Subcutaneous preadipocyte (primary cell): ENCODE data around the gene NOXO1. TPM values are rescaled to one million over a fixed set of nuclear protein-coding genes. Genes with fewer than 3 reads are reported as not detected.

Experiments
- small RNA-seq: library from RNA; depleted of rRNA; stranded (forward); fragments of <200 nt; gene quantifications from one replicate; pipeline ENCODE3, GENCODE V24; 2012
- total RNA-seq: library from RNA; depleted of rRNA; stranded (reverse); fragments of >200 nt; gene quantifications from 2 replicates; pipeline ENCODE4 v1.2.3, GENCODE V29; 2012

Gene NOXO1, protein sequence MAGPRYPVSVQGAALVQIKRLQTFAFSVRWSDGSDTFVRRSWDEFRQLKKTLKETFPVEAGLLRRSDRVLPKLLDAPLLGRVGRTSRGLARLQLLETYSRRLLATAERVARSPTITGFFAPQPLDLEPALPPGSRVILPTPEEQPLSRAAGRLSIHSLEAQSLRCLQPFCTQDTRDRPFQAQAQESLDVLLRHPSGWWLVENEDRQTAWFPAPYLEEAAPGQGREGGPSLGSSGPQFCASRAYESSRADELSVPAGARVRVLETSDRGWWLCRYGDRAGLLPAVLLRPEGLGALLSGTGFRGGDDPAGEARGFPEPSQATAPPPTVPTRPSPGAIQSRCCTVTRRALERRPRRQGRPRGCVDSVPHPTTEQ
- 0.39 TPM in 1 of 2 replicates, not detected in the other for total RNA-seq

DNA sequence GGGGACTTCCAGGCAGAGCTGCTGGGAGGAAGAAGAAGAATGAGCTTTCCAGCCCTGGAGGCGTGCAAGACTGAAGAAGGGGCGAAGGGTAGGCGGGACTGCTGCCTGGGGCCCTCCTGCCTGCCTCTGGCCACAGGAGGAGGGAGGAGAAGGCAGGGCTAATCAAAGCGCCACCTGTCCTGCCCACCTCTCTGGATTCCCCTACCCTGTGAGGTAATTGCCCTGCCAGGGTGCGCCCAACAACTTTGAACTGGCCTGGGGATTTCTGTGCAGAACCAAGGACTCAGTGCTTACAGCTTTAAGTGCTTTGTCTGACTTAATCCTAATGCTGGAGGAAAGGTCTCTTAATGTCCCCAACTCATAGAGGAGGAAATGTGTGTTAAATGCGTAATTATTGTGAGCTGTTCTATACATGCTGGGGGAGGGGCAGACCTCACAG, at the start of gene NOXO1:
Gene NOXO1 (minus strand): TSS at position 72 of the 439 bp plus-strand sequence. CDS start 290 bp downstream, outside the sequence.

DNA sequence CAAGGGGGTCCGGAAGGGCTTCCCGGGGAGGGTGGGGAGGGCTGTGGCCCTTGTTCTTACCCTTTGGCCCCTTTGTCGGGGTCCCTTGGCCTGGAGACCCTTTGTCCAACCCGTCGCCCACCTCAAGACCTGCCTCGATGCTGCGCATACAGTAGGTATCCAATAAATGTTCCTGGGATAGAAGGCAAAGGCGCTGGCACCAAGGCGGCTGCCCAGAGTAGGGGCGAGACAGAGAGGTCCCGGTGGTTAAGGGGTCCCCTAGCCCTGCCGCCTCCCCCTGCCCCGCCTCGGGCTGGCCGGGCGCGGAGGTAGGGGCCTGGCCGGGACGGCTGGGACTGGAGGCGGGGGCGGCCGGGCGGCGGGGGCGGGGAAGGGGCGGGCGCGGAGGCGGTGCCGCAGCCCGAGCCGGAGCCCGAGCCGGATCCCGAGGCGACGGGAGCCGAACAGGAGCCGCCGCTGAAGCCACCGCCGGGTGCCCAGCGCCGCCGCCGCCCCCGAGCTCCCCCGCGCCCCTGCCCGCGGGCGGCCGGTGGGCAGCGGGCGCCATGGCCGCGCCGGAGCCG, 45.3 kb upstream of the NOXO1 start, which contains the start of gene NHERF2:
Gene NHERF2 (plus strand): TSS at position 442 of the 563 bp plus-strand sequence. CDS start 104 bp downstream, at position 546.

DNA sequence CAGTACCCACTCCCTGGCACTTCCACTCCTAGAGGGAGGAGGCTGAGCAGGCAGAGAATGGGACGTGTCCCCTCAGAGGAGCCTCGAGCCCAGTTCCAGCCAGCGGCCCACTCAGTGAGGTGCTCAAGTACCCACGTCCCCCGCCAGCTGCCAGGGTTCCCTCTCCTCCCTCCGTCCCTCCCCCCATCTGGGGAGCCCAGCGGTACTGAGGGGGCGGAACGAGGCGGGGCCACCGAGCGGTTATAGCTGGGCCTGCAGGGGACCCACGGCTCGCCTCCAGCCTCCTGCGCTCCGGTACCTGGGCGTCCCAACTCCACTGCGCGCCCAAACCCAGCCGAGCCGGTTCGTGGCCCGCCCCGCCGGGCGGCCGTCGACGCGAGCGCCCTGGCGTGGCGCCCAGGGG, 38.2 kb upstream of the NOXO1 start, which contains the start of gene NPW:
Gene NPW (plus strand): TSS at position 268 of the 403 bp plus-strand sequence.

DNA sequence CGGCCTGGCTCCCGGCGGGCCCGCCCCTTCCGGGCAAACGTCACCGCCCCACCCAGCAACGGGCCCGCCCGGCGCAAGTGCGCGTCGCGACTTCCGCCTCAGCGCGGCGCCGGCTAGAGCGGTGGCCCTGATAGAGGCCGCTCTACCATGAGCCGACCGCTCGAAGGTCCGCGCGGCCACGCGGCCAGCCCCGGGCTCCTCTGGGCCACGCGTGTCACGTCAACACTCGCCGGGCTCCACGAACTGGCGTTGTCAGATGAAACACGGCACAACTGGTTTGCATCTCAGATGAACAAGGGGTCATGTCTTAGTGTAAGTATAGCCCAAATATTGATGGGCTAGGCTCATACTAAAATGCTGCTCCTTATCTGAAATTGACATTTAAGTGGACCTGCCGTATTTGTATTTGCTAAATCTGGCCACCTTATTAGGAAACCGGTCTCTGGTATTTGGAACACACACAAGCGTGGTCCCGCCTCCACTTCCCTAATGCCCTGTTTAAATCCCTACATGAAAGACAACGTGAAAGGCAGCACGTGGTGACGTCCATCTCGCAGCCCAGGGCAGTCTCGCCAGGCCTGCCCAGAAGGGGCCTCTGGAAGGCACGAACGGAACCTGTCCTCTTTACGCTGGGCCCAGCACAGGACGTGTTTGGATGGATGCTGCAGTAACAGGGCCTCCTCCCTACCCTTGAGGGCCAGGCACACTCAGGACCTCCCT, 28.7 kb upstream of the NOXO1 start, which contains the start of gene ZNF598:
Gene ZNF598 (minus strand): TSS at position 31 of the 720 bp plus-strand sequence.

DNA sequence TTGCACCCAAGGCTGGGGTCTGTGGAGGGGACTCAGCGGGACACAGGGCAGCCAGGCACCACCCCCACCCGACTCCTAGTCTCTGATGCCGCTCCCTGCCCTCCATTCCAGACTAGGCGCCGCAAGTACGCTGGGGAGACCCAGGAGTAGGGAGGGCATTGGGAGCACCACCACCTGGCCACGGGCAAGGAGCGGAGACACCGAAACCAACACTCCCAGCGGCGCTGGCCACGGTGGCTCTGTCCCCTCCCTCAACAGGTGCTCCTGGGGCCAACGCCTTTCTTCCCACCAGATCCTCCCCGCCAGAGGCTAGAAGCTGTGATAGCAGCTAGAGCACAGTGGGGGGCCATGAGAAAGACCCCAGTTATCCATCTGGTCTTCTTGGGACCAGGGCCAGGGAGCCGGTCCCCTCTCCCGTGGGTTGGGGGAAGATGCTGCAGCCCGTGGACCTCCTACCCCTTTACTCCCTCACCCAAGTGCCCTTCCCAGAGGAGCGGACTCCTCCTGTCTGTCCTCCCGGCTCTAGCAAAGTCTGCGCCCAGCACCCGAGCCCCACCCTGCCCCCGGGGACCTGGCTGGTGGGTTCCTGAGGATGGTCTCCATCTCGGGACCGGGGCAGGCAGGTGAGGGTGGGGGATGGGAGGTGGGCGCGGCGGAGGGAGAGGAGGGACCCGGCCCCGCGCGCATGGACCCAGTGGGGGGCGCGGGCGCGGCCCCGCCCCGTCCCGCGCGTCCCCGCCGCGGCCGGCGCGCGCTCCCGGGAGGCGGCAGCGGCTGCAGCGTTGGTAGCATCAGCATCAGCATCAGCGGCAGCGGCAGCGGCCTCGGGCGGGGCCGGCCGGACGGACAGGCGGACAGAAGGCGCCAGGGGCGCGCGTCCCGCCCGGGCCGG, 8.2 kb upstream of the NOXO1 start, which contains the start of gene SYNGR3:
Gene SYNGR3 (plus strand): TSS at position 762 of the 892 bp plus-strand sequence. CDS start 133 bp downstream, outside the sequence.

DNA sequence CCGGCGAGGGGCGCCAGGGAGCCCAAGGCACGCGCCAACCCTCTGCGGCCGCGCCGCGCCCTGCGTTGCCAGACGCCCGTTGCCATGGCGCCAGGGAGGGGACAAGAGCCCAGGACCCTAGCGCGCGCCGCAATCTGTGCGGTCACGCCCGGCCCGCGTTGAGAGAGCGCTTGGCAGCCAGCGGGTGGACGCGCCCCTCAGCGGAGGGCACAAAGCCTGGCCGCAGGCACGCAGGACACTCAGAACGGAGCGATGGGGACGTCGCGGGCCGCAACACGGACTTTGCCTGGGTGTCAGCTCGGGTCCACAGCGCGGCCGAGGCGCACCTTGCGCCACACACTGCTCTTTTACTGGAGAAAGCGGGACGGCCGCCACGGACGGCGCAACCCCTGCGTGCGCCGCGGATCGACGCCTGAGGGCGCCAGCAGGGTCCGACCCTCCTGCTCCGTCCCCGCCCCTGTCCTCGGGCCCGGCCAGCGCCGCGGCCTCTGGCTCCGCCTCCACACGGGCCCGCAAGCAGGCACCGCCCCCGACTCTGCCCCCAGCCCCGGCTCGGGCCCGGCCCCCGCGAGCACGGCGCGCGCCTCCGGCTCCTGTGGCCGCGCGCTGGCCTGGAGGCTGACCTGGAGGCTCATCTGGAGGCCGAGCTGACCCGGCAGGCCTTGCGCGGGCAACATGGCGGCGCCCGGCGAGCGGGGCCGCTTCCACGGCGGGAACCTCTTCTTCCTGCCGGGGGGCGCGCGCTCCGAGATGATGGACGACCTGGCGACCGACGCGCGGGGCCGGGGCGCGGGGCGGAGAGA, 2.5 kb upstream of the NOXO1 start, which contains the start of gene GFER:
Gene GFER (plus strand): TSS at position 650 of the 803 bp plus-strand sequence. CDS start 26 bp downstream, at position 676.

DNA sequence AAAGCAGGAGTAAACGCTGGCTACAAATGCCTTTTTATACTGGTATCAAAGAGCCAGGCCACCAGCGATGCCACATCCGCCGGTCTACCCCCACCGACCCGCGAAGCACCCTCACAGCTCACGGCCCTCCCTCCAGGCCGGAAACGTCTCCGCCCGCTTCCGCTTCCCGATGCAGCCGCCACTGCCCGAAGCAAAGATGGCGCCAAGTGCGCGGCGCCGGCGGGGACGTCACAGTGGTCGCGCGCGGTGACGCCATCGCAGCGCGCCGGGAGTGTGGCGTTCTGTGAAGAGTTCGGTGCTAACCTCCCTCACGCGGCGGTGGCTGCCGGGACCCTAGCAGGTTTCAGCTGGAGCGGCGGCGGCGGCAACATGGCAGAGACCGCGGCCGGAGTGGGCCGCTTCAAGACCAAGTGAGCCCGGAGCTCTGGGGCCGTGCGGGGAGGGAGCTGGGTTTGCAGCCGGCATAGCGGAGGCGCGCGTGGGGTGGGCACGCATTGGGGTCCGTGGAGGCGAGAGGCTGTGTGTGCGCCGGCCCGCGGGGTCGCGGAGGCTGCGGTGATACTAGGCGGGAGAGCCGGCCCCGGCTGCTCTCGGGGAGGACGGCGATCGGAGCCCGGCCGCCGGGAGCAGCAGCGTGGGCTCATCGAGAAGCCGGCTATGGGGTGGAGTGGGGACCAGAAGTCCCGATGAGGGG, 9.3 kb downstream of the NOXO1 start, which contains the start of gene TBL3:
Gene TBL3 (plus strand): TSS at position 258 of the 694 bp plus-strand sequence. CDS start 112 bp downstream, at position 370.

DNA sequence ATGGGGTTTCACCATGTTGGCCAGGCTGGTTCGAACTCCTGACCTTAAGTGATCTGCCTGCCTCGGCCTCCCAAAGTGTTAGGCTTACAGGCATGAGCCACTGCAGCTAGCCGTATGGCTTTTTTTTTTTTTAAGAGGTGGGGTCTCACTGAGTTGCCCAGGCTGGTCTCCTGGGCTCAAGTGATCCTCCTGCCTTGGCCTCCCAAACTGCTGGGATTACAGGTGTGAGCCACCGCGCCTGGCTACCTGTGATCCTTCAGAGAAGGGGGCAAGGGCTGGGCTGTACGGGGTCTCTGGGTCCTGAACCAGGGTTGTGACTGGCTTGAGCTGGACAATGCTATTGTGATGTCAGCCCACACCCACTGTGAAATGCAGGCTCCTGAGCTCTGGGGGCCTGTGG, 14.8 kb downstream of the NOXO1 start, which contains the start of gene RNF151:
Gene RNF151 (plus strand): TSS at position 397 of the 400 bp plus-strand sequence. CDS start 26 bp downstream, outside the sequence.

DNA sequence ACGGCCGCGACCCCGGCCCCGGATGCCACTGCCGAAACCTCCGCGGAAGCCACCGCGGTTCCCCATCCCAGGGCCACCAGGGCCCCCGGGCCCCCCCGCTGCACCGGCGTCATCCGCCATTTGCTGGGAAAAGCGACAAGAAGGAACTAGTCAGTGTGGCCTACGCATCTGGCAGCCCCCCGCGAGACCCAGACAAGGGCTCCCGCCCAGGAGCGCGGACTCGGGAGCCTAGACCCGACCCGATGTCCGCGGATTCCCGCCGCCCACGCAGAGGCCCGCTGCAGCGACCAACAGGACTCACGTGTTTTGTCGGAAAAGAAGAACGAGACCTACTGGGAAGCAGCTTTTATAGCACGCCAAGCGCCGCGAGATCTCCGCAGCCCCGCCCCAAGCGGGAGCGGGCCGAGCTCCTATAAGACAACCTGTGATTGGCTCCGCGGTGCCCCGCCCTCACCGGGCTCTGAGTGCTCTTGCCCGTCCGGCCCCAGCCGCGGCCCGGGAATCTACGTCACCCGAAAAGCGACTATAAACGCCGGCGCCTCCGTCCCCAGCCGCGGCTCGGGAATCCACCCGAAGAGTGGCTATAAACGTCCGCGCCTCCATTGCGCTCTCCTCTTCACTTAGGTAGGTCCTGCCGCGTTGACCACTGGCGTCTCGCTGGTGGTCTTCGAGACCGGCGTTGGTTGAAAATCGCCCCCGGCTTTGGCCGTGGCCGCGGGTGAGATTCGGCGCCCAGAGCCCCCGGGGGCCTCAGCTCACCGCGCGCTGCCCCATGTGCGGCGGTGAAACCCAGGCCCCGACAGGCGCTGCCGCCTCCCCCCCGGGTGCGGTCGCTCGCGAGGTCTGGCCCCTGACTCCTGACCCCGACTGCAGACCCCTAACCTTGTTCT, 16.5 kb downstream of the NOXO1 start, which contains the start of gene RPS2:
Gene RPS2 (minus strand): TSS at position 321 of the 890 bp plus-strand sequence. CDS start 201 bp downstream, at position 120.

DNA sequence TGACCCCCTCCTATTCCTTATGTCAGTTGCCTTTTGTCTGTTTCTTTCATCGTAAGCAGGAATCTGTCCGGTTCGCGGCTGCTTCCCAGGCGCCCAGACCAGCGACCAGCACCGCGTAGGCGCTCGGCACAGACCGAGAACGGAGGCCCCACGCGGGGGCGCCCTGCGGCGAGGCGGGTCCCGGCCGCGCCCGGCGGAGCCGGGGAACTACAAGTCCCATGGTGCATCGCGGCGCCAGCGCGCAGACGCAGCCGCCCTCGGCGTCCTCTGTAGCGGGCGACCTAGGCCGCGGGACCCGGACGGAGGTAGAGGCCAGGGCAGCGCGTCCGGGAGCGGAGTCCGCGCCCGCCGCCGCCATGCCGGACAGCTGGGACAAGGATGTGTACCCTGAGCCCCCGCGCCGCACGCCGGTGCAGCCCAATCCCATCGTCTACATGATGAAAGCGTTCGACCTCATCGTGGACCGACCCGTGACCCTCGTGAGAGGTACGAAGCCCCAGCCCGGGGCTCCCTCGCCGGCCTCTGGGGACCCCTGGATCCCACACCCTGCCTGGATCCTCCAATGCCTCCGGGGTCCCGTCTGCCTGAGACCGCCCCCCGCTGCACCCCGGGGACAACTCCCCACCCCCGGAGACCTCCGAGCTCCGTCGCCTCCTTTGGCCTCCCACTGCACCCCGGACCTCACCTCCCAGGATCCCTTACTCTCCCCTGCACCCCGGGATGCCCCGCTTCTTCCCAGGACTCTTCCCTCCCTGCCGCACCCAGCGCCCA, 21.8 kb downstream of the NOXO1 start, which contains the start of gene NDUFB10:
Gene NDUFB10 (plus strand): TSS at position 270 of the 771 bp plus-strand sequence. CDS start 87 bp downstream, at position 357.

DNA sequence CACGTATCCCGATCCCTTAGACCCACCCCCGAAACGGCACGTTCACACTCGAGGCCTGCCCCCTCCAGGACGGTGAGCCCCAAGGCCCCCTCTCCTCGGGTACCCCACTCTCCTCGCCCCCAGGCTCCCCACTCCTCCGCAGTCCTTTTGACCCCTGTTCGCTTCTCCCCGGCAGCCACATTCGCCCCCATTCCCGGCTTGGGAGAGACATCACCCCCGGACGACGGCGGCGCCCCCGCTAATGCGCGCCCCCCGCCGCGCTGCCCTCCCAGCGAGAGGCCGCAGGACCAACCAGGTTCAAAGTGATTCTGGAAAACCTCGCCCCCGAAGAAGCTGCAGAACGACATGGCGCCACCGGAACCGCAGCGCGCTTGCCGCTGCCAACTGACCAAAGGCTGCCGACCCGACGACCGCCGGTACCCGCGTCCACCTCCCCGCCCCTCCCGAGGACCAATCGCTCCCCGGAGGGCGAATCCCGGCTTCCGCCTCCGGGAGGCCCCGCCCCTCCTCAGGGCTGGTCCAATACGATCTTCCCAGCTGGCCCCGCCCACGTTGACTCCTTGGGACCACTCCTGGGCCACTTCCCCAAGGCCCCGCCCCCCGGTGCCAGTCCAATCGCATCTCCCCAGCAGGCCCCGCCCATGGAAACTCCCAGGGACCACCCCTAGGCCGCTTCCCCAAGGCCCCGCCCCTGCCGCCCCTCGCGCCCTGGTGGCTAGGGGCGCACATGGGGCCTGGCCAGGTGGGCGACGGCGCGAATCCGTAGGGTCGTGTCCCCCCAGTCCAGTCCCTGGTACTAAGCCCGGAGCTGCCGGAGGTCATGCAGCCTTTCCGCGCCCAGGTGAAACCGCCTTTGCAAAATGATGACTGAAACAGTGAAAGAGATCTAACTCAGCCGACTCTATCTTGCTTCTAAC, 38.2 kb downstream of the NOXO1 start, which contains the start of gene MSRB1:
Gene MSRB1 (minus strand): TSS at position 390 of the 917 bp plus-strand sequence. CDS start 43 bp downstream, at position 347.

Small RNA genes within 50 kb of the gene (small RNA-seq; reads per million reads assigned to genes)
- gene AC005363.2 (0.08 reads per million), gene RN7SL219P (not detected), gene SNORA10 (not detected), gene SNORA64 (not detected)

Other genes starting within 250 kb of the NOXO1 start
- gene NME3, start 209.9 kb downstream of the NOXO1 start, total RNA-seq = 29.9 and 37.5 TPM in 2 replicates
- gene EME2, start 208.7 kb downstream of the NOXO1 start, total RNA-seq = 11.7 and 18.4 TPM in 2 replicates
- gene MRPS34, start 208.3 kb downstream of the NOXO1 start, total RNA-seq = 68.0 and 88.2 TPM in 2 replicates
- 20.3 and 27.2 TPM in 2 replicates for gene SPSB3, start 198.9 kb downstream of the NOXO1 start, total RNA-seq
- gene NUBP2, start 198.5 kb downstream of the NOXO1 start, total RNA-seq = 69.8 and 79.4 TPM in 2 replicates
- under 0.01 TPM in 1 of 2 replicates, not detected in the other for gene IGFALS, start 187.8 kb downstream of the NOXO1 start, total RNA-seq
- 14.7 and 24.3 TPM in 2 replicates for gene HAGH, start 154.6 kb downstream of the NOXO1 start, total RNA-seq
- 52.6 and 61.7 TPM in 2 replicates for gene FAHD1, start 154.3 kb downstream of the NOXO1 start, total RNA-seq
- not detected in 2 replicates for gene MEIOB, start 109.3 kb downstream of the NOXO1 start, total RNA-seq
- gene HS3ST6, start 63.1 kb downstream of the NOXO1 start, total RNA-seq = not detected in 2 replicates
- gene MSRB1, start 38.3 kb downstream of the NOXO1 start, total RNA-seq = 12.7 and 15.4 TPM in 2 replicates
- gene RPL3L, start 26.8 kb downstream of the NOXO1 start, total RNA-seq = not detected in 2 replicates
- 133 and 161 TPM in 2 replicates for gene NDUFB10, start 21.9 kb downstream of the NOXO1 start, total RNA-seq
- 1,799 and 3,882 TPM in 2 replicates for gene RPS2, start 16.6 kb downstream of the NOXO1 start, total RNA-seq
- gene RNF151, start 14.6 kb downstream of the NOXO1 start, total RNA-seq = not detected in 2 replicates
- gene TBL3, start 9.4 kb downstream of the NOXO1 start, total RNA-seq = 49.2 and 51.6 TPM in 2 replicates
- 9.9 and 13.1 TPM in 2 replicates for gene GFER, start 2.7 kb upstream of the NOXO1 start, total RNA-seq
- gene SYNGR3, start 8.5 kb upstream of the NOXO1 start, total RNA-seq = 0.73 and 1.4 TPM in 2 replicates
- gene ZNF598, start 28.4 kb upstream of the NOXO1 start, total RNA-seq = 26.8 and 35.0 TPM in 2 replicates
- 1.5 TPM in 1 of 2 replicates, not detected in the other for gene NPW, start 38.3 kb upstream of the NOXO1 start, total RNA-seq
- 4.8 and 5.1 TPM in 2 replicates for gene NHERF2, start 45.4 kb upstream of the NOXO1 start, total RNA-seq
- 19.7 and 31.6 TPM in 2 replicates for gene NTHL1, start 66.4 kb upstream of the NOXO1 start, total RNA-seq
- 56.2 and 62.2 TPM in 2 replicates for gene TSC2, start 66.5 kb upstream of the NOXO1 start, total RNA-seq
- gene PKD1, start 154.4 kb upstream of the NOXO1 start, total RNA-seq = 95.8 and 107 TPM in 2 replicates
- gene RAB26, start 167.2 kb upstream of the NOXO1 start, total RNA-seq = under 0.01 and 0.20 TPM in 2 replicates
- 61.0 and 70.0 TPM in 2 replicates for gene TRAF7, start 174.3 kb upstream of the NOXO1 start, total RNA-seq
- under 0.01 and 0.73 TPM in 2 replicates for gene CASKIN1, start 215.1 kb upstream of the NOXO1 start, total RNA-seq
- gene MLST8, start 224.0 kb upstream of the NOXO1 start, total RNA-seq = 26.0 and 36.7 TPM in 2 replicates
- gene BRICD5, start 229.4 kb upstream of the NOXO1 start, total RNA-seq = 0.37 and 1.6 TPM in 2 replicates
- gene PGP, start 233.4 kb upstream of the NOXO1 start, total RNA-seq = 17.3 and 23.5 TPM in 2 replicates
- gene E4F1, start 242.1 kb upstream of the NOXO1 start, total RNA-seq = 30.1 and 34.4 TPM in 2 replicates